Measurements from ENCODE around the gene PIK3C2G.

DNA sequence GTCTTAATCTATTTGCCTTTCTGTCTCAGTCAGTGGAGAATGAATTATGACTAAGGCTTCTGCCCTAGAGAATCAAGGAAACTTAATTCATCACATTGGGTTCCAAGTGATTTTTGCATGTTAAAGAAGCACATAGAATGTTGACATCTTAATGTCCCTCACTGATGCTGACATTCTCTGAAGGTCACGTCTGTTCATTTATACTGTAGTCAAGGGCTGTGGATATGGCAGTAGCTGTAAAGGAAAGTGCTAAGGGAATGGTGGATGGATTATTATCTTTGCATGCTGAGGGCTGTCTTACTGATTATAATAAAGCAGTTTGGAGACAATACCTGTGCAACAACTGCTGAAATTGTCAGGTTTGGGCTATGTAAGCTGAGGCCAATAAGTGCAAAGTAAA is 315.3 kb downstream of the PIK3C2G start:
- TF ChIP-seq, protein P1, sequence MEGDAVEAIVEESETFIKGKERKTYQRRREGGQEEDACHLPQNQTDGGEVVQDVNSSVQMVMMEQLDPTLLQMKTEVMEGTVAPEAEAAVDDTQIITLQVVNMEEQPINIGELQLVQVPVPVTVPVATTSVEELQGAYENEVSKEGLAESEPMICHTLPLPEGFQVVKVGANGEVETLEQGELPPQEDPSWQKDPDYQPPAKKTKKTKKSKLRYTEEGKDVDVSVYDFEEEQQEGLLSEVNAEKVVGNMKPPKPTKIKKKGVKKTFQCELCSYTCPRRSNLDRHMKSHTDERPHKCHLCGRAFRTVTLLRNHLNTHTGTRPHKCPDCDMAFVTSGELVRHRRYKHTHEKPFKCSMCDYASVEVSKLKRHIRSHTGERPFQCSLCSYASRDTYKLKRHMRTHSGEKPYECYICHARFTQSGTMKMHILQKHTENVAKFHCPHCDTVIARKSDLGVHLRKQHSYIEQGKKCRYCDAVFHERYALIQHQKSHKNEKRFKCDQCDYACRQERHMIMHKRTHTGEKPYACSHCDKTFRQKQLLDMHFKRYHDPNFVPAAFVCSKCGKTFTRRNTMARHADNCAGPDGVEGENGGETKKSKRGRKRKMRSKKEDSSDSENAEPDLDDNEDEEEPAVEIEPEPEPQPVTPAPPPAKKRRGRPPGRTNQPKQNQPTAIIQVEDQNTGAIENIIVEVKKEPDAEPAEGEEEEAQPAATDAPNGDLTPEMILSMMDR (IDR thresholded peaks at IDR 0.05 in 2 of 3, conservative IDR thresholded peaks at IDR 0.05 in 1 of 3; ENCODE audit: control insufficient read depth in 2 of 3, extremely low read depth in 1 of 3, insufficient read depth in 1 of 3, low read depth in 3 of 3, low read length in 3 of 3): no peak
- TF ChIP-seq STAT3 (IDR thresholded peaks at IDR 0.05; ENCODE audit: low read depth, low read length) (no peak), NR2C2 (IDR thresholded peaks at IDR 0.05; ENCODE audit: borderline replicate concordance, control insufficient read depth, insufficient read length, low read depth) (no peak), BACH1 (IDR thresholded peaks at IDR 0.05; ENCODE audit: borderline replicate concordance) (no peak), SP1 (IDR thresholded peaks at IDR 0.05; ENCODE audit: low read depth, low read length) (no peak), ZZZ3 (IDR thresholded peaks at IDR 0.05; ENCODE audit: control insufficient read depth, insufficient read length, low read depth) (no peak), ZNF384 (IDR thresholded peaks at IDR 0.05; ENCODE audit: borderline replicate concordance, low read depth, low read length) (no peak), SPI1 (IDR thresholded peaks at IDR 0.05; ENCODE audit: borderline replicate concordance, insufficient read depth, low read depth, low read length) (no peak), SMC3 (IDR thresholded peaks at IDR 0.05; ENCODE audit: borderline replicate concordance, low read length) (no peak)
- TF ChIP-seq, protein P2, sequence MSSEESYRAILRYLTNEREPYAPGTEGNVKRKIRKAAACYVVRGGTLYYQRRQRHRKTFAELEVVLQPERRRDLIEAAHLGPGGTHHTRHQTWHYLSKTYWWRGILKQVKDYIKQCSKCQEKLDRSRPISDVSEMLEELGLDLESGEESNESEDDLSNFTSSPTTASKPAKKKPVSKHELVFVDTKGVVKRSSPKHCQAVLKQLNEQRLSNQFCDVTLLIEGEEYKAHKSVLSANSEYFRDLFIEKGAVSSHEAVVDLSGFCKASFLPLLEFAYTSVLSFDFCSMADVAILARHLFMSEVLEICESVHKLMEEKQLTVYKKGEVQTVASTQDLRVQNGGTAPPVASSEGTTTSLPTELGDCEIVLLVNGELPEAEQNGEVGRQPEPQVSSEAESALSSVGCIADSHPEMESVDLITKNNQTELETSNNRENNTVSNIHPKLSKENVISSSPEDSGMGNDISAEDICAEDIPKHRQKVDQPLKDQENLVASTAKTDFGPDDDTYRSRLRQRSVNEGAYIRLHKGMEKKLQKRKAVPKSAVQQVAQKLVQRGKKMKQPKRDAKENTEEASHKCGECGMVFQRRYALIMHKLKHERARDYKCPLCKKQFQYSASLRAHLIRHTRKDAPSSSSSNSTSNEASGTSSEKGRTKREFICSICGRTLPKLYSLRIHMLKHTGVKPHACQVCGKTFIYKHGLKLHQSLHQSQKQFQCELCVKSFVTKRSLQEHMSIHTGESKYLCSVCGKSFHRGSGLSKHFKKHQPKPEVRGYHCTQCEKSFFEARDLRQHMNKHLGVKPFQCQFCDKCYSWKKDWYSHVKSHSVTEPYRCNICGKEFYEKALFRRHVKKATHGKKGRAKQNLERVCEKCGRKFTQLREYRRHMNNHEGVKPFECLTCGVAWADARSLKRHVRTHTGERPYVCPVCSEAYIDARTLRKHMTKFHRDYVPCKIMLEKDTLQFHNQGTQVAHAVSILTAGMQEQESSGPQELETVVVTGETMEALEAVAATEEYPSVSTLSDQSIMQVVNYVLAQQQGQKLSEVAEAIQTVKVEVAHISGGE (CRISPR knock-in tag; IDR thresholded peaks at IDR 0.05): no peak
- TF ChIP-seq, protein P3, sequence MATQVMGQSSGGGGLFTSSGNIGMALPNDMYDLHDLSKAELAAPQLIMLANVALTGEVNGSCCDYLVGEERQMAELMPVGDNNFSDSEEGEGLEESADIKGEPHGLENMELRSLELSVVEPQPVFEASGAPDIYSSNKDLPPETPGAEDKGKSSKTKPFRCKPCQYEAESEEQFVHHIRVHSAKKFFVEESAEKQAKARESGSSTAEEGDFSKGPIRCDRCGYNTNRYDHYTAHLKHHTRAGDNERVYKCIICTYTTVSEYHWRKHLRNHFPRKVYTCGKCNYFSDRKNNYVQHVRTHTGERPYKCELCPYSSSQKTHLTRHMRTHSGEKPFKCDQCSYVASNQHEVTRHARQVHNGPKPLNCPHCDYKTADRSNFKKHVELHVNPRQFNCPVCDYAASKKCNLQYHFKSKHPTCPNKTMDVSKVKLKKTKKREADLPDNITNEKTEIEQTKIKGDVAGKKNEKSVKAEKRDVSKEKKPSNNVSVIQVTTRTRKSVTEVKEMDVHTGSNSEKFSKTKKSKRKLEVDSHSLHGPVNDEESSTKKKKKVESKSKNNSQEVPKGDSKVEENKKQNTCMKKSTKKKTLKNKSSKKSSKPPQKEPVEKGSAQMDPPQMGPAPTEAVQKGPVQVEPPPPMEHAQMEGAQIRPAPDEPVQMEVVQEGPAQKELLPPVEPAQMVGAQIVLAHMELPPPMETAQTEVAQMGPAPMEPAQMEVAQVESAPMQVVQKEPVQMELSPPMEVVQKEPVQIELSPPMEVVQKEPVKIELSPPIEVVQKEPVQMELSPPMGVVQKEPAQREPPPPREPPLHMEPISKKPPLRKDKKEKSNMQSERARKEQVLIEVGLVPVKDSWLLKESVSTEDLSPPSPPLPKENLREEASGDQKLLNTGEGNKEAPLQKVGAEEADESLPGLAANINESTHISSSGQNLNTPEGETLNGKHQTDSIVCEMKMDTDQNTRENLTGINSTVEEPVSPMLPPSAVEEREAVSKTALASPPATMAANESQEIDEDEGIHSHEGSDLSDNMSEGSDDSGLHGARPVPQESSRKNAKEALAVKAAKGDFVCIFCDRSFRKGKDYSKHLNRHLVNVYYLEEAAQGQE (IDR thresholded peaks at IDR 0.05; ENCODE audit: low read depth, low read length): no peak
- TF ChIP-seq, protein P4, sequence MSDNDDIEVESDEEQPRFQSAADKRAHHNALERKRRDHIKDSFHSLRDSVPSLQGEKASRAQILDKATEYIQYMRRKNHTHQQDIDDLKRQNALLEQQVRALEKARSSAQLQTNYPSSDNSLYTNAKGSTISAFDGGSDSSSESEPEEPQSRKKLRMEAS (IDR thresholded peaks at IDR 0.05; ENCODE audit: low read depth, low read length): no peak
- TF ChIP-seq, protein P5, sequence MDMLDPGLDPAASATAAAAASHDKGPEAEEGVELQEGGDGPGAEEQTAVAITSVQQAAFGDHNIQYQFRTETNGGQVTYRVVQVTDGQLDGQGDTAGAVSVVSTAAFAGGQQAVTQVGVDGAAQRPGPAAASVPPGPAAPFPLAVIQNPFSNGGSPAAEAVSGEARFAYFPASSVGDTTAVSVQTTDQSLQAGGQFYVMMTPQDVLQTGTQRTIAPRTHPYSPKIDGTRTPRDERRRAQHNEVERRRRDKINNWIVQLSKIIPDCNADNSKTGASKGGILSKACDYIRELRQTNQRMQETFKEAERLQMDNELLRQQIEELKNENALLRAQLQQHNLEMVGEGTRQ (IDR thresholded peaks at IDR 0.05; ENCODE audit: borderline replicate concordance, low read depth, low read length): no peak
- TF ChIP-seq, protein P6, sequence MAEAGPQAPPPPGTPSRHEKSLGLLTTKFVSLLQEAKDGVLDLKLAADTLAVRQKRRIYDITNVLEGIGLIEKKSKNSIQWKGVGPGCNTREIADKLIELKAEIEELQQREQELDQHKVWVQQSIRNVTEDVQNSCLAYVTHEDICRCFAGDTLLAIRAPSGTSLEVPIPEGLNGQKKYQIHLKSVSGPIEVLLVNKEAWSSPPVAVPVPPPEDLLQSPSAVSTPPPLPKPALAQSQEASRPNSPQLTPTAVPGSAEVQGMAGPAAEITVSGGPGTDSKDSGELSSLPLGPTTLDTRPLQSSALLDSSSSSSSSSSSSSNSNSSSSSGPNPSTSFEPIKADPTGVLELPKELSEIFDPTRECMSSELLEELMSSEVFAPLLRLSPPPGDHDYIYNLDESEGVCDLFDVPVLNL (IDR thresholded peaks at IDR 0.05; ENCODE audit: low read depth, low read length): no peak

Measured in GM12878 (cell line).